GM13976 (cell line): ENCODE data around the gene RPL41.

Experiments
- DNase-seq: peaks from one replicate; pipeline ENCODE4 v3.0.0; 2012; ENCODE audit warnings: low spot score
- CTCF ChIP-seq: IDR thresholded peaks from 2 replicates; pipeline ENCODE4 v1.5.1; 2012; ENCODE audit warnings: borderline replicate concordance, mild to moderate bottlenecking; ENCODE audit not compliant: insufficient read depth; ENCODE audit errors: extremely low read depth, missing control alignments, control extremely low read depth
- in situ Hi-C: fragments of 300-500 bp; cut with MboI; formaldehyde crosslinking; loops from one replicate; pipeline ENCODE4 v1.12.0; 2022; ENCODE audit warnings: low sequenced_read_pairs, mixed read lengths, inconsistent platforms; ENCODE audit not compliant: unreplicated experiment

Gene RPL41

GRCh38 chr12:56158029-56158925, 41.8 kb downstream of the RPL41 start, which contains the start of gene MYL6:
TSS of gene MYL6 (plus strand) at chr12:56158359. CDS start at chr12:56158402, 43 bp downstream.
- in situ Hi-C loops = no loop called here
- TF ChIP-seq CTCF = no peak
- peak; percentile 94 for DNase-seq

- no peak for TF ChIP-seq CTCF
- no peak for DNase-seq
- in situ Hi-C loops = no loop called here
Measured at GRCh38 chr12:56158926-56159461, 42.6 kb downstream of the RPL41 start.

GRCh38 chr12:56159482-56160192, 43.2 kb downstream of the RPL41 start:
- DNase-seq = no peak
- no peak for TF ChIP-seq CTCF
- in situ Hi-C loops = no loop called here

- in situ Hi-C loops = no loop called here
- peak; percentile 54 for DNase-seq
- no peak for TF ChIP-seq CTCF
Measured at GRCh38 chr12:56160193-56160763, 43.8 kb downstream of the RPL41 start.

- TF ChIP-seq CTCF = no peak
- in situ Hi-C loops = no loop called here
- DNase-seq = no peak
Measured at GRCh38 chr12:56160894-56161689, 44.7 kb downstream of the RPL41 start.
